ENCODE data around the gene GADD45G.

The GADD45G gene

GRCh38 chr9:89655056-89655989 is 50.5 kb downstream of the GADD45G start:
- intact Hi-C loops (cut with DNase I; ENCODE audit: low total_unique reads): no loop called here
- Histone ChIP-seq H3K36me3 (no peaks in the 10 kb centered on the region), H3K27ac (no peak overlapping the region), H3K4me3 (no peak overlapping the region), H3K9me3 (no peaks in the 10 kb centered on the region), H3K4me1 (peaks cover 0 to under 1% (median 0%) of the 10 kb centered on the region in 4 donors), H3K27me3 (no peaks in the 10 kb centered on the region)
- TF ChIP-seq CTCF (IDR thresholded peaks at IDR 0.05): no peak
- no peak for DNase-seq

Measured in tibial artery (tissue), 4 donors.